Glutamatergic neuron (in vitro differentiated cells): Measurements from ENCODE around the gene TNFRSF13B. TPM values are rescaled to one million over a fixed set of nuclear protein-coding genes. Genes with fewer than 3 reads are reported as not detected.
"Not testable (repeated sequence)": the region's sequence is repeated elsewhere in the genome, so short reads cannot be mapped to it uniquely, and the experiment has no call there.

Source experiments
- DNase-seq: peaks from one replicate; pipeline ENCODE4 v3.0.0; 2022
- H3K27ac Mint-ChIP-seq: one replicate; pipeline ENCODE4 v1.8.0; 2020; ENCODE audit warnings: mild to moderate bottlenecking, mixed read lengths, inconsistent platforms; ENCODE audit not compliant: unreplicated experiment
- H3K27me3 Mint-ChIP-seq: one replicate; pipeline ENCODE4 v1.8.0; 2020; ENCODE audit warnings: mild to moderate bottlenecking, moderate library complexity, mixed read lengths, inconsistent platforms; ENCODE audit not compliant: unreplicated experiment
- H3K36me3 Mint-ChIP-seq: one replicate; pipeline ENCODE4 v1.8.0; 2020; ENCODE audit warnings: mild to moderate bottlenecking, mixed read lengths, inconsistent platforms; ENCODE audit not compliant: unreplicated experiment
- H3K4me1 Mint-ChIP-seq: one replicate; pipeline ENCODE4 v1.8.0; 2020; ENCODE audit warnings: mild to moderate bottlenecking, low read depth, mixed read lengths, inconsistent platforms; ENCODE audit not compliant: unreplicated experiment
- H3K4me3 Mint-ChIP-seq: one replicate; pipeline ENCODE4 v1.8.0; 2020; ENCODE audit warnings: mild to moderate bottlenecking, mixed read lengths, inconsistent platforms; ENCODE audit not compliant: unreplicated experiment
- H3K9me3 Mint-ChIP-seq: one replicate; pipeline ENCODE4 v1.8.0; 2020; ENCODE audit warnings: mild to moderate bottlenecking, moderate library complexity, mixed read lengths, inconsistent platforms; ENCODE audit not compliant: unreplicated experiment
- total RNA-seq: library from RNA; stranded (reverse); fragmentation: NEBNext Ultra II Directional; extraction: Animal tissue kit (Norgen Biotek cat#: 25700); gene quantifications from one replicate; pipeline ENCODE4 v1.2.1, GENCODE V29; 2021; ENCODE audit not compliant: unreplicated experiment
- TF ChIP-seq, protein P1 (sequence below): fragments of 200-600 bp; sonication (generic); IDR thresholded peaks from one replicate; pipeline ENCODE4 v1.5.0; 2021; ENCODE audit not compliant: partially characterized antibody, unreplicated experiment

Gene TNFRSF13B
- total RNA-seq, 1 donor from 2014 or later, result not detected

DNA sequence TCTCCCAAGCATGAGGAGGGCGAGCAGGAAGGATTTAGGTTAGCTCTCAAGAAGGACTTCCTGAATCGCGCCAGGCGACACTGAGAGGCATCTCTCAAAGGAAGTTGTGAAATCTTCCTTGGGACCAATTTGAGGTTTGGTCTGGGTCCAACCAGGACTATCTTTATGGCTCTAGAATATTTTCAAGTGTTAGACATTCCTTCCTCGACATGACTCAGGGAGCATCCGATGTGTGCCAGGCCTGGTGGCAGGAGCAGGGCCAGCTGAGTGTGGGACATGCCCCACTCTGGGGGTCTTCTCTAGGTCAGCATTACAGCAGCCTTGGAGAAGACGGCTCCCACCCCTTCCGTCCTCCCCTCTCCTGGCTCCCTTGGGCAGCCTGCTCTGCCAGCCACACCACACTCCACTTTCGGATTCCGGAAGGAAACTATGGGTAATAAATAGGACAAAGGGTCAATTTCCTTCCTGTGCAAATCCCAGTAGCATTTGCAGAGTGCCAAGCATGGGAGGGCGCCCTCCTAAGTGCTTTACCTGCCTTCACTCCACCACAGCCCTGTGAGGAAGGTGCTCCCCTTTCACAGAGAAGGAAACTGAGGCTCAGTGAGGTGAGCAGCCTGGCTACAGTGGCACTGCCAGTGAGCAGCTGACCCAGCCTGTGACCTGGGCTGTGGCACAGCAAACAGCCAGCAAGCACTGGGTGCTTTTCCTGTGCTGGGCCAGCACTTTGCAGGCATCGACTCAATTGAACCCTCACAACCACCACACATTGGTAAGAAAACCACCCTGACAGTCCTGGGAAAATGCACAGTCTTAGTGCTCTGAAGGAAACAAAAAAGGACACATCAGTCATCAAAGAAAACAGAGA lies 39.4 kb upstream of the TNFRSF13B start:
- not testable (repeated sequence) for DNase-seq, H3K9me3 Mint-ChIP-seq, H3K4me1 Mint-ChIP-seq, H3K27ac Mint-ChIP-seq, H3K36me3 Mint-ChIP-seq, H3K4me3 Mint-ChIP-seq, H3K27me3 Mint-ChIP-seq

DNA sequence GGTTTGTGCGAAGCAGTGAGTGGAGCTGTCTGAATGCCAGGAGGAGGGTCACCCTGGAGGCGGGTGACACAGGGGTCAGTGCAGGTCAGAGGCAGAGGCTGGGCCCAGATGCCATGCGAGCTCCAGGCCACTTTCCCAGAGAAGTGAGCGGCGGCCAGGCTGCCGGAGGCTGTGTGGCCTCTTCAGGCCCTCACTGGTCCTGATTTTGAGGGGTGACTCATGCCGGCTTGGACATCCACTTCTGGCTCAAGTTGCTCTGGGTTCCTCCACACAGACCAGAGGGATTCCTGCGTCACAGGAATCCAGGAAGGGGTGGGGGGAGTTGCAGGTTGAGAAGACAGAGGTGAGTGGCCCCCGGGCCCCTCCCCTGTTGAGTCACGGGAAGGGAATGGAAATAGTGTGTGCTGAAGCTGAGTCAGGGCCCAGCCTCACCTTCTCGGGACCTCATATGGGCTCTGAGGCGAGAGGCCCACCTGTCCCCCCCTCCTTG lies 38.7 kb upstream of the TNFRSF13B start:
- H3K9me3 Mint-ChIP-seq, H3K4me3 Mint-ChIP-seq, DNase-seq, H3K36me3 Mint-ChIP-seq, H3K27ac Mint-ChIP-seq, H3K4me1 Mint-ChIP-seq, H3K27me3 Mint-ChIP-seq: not testable (repeated sequence)

DNA sequence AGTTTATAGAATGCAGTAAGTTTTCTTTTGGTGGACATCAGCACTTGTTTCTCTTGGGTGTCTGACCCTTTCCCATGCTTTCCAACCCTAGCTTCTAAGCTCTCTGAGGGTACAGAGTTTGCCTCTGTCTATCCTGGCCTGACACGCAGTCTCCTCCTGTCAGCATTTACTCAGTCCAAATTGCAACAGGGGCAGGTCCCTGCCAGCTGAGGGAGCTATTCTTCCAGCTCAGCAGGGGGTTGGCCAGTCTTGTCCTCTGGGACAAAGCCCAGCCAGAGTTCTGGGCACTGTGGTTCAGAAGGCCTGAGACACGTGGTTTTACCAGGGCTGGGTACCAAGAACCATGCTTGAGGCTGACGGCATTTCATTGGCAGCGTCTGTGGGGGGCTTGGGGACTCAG lies 38.1 kb upstream of the TNFRSF13B start:
- not testable (repeated sequence) for H3K27ac Mint-ChIP-seq, DNase-seq, H3K36me3 Mint-ChIP-seq, H3K4me3 Mint-ChIP-seq, H3K4me1 Mint-ChIP-seq, H3K9me3 Mint-ChIP-seq, H3K27me3 Mint-ChIP-seq

DNA sequence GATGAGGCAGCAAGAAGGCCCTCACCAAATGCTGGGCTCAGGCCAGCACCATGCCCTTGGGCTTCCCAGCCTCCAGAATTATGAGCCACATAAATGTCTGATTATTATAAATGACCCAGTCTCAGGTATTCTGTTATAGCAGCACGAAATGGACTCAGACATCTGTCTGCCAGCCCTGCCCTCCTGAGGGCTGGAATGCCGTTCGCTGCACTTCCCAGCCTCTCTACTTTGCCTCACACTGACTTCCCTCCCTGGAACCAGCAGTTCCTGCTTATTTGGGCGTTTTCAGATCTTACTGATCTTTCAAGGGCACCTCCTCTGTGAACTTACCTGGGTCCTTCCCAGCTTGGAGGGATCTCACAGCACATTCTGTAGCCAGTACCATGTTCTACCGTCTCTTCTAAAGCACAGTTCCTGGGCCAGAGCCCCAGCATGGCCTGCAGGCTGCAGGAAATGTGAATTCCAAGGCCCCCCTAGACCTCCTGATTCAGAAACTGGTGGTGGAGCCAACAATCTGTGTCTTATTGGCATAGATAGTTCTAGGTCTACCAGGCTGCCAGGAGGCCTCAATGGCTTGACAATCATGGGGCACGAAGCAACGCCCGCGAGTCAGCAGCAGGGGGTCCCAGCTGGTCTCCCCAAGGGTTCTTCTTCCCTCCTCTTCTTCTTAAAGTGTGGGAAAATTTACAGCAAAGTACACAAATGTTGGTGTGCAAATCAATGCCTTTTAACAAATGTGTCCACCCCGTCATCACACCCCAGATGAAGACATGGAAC lies 36.9 kb upstream of the TNFRSF13B start:
- not testable (repeated sequence) for H3K36me3 Mint-ChIP-seq, H3K27me3 Mint-ChIP-seq, DNase-seq, H3K4me1 Mint-ChIP-seq, H3K4me3 Mint-ChIP-seq, H3K9me3 Mint-ChIP-seq
- peak overlapping the region; percentile 39 for H3K27ac Mint-ChIP-seq

DNA sequence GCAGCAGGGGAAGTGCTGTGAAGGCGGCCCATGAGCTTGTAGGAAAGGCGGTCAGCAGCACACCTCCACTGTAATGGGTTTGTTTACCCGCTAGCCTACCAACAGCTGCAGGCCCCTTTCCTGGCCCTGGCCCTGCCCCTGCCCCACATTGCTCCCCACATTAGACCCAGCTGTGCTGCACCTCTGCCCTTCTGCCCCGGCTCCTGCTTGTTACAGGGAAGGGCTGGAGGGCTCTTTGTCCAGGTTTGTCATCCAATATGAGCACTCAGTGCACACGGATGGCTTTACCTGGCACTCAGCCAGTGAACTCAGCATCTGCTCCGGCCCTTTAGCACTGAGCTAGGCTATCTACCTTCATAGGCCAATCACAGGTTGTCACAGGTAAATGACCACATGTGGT lies 36.0 kb upstream of the TNFRSF13B start:
- not testable (repeated sequence) for H3K27me3 Mint-ChIP-seq, H3K9me3 Mint-ChIP-seq, H3K27ac Mint-ChIP-seq, H3K4me3 Mint-ChIP-seq, H3K36me3 Mint-ChIP-seq, H3K4me1 Mint-ChIP-seq, DNase-seq

DNA sequence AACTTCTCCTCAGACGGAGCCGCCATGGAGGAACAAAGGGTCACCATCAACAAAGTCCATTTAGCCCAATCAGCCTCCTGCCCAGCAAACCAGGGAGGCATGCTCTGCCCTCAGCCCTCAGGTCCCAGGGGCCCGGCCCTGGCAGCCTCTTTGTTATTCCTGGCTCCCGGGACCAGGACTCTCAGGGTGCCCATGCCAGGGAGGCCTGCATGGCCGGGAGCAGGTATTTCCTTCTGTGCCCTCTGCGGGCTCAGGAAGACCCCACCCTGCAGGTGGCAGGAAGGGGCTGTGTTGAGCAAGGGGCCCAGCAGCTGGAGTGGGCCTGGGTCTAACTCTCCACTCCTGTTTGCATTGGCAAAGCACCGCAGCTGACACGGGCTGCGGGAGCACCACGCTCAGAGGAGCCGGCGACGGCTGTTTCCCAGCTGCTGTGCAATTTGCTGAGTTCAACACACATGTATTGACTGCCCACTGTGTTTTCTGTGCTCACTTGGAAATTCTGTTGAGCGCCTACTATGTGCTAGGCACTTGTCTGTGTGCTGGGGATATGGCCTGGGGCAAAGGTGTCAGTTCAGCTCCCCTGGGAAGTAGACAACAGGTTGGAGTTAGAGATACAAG lies 33.2 kb upstream of the TNFRSF13B start:
- H3K4me1 Mint-ChIP-seq, H3K27ac Mint-ChIP-seq, H3K27me3 Mint-ChIP-seq, DNase-seq, H3K4me3 Mint-ChIP-seq, H3K36me3 Mint-ChIP-seq: not testable (repeated sequence)
- H3K9me3 Mint-ChIP-seq, result peaks cover 11% of the 10 kb centered on the region

DNA sequence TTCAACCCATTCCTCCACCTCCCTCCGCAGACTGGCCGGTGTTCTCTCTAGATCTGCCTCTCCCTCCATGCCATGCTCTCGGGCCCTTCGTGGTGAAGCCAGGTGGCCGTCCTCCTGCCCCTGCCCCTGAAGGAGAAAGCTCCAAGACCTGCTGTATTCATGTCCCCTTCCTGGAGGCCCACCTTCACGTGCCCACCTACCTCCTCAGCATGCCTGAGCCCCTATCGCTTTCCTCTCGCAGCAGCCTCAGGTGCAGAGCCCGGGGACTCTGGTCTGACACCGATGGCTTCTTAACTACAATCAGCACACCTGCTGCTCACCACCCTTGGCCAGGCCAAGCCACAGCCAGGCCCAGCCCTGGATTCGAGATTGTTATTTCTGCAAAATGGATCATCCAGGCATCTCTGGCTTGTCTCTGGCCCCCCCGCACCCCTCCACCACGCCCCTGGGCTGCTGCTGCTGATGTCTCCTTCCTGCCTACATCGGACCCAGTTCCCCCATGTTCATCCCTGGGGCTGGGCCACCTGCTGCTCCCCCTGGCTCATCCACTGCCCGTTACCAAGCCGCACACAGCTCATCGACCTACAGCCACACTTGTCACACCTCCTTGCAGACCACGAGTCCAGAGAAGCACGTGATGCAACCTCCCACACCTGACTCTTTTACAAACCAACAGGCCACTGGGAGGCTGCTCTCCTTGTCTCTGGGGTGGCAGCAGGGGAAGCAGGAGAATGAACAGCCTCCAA lies 32.5 kb upstream of the TNFRSF13B start:
- no peak for DNase-seq
- H3K9me3 Mint-ChIP-seq, result peaks cover 11% of the 10 kb centered on the region
- TF ChIP-seq, protein P1, sequence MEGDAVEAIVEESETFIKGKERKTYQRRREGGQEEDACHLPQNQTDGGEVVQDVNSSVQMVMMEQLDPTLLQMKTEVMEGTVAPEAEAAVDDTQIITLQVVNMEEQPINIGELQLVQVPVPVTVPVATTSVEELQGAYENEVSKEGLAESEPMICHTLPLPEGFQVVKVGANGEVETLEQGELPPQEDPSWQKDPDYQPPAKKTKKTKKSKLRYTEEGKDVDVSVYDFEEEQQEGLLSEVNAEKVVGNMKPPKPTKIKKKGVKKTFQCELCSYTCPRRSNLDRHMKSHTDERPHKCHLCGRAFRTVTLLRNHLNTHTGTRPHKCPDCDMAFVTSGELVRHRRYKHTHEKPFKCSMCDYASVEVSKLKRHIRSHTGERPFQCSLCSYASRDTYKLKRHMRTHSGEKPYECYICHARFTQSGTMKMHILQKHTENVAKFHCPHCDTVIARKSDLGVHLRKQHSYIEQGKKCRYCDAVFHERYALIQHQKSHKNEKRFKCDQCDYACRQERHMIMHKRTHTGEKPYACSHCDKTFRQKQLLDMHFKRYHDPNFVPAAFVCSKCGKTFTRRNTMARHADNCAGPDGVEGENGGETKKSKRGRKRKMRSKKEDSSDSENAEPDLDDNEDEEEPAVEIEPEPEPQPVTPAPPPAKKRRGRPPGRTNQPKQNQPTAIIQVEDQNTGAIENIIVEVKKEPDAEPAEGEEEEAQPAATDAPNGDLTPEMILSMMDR, result no peak
- H3K36me3 Mint-ChIP-seq, result peaks cover 5% of the 10 kb centered on the region
- H3K4me1 Mint-ChIP-seq, result peaks cover 6% of the 10 kb centered on the region
- H3K27ac Mint-ChIP-seq, result no peak overlapping the region
- no peak overlapping the region for H3K4me3 Mint-ChIP-seq
- peaks cover 10% of the 10 kb centered on the region for H3K27me3 Mint-ChIP-seq

DNA sequence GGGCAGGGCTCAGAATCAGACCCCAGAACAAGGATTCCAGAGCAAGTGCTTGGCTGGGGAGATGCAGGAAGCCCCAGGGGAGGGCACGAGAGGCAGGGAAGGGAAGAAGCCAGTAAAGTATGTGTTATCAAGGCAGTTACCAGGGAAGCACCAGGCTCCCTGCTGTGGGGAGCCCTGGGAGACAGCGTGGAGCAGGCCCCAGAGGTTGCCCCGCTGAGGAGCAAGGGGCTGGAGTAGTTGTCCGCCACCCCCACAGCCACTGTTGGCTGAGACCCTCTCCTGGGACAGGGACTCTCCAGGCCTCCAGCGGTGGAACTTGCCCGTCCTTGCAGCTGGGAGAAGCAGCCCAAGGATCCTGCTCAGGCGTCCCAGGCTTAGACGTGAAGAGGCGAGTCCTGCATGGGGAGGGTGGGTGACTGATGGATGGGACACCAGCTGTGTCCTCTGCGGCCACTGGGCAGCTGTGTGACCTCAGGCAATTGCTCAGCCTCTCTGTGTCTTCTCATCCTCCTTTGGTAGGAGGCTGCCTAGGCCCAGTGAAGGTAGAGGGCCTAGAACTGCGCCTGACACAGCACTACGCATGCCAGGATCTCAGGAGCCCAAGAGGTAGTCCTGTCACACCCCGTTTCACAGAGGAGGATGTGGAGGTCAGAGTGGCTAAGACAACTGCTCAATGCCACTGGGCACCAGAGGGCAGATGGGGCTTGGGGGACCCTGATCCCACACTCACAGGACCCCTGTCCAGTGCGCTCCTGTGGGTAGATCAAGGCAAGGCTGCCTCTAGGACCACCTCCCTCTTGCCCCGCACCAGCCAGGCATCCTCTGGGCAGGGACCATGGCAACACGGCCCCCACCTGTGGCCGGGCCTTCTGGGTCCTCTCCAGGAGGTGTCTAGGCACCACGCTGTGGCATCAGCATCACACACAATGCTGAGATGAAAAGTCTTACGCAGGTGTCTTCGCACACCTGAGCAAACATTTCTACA lies 31.1 kb upstream of the TNFRSF13B start:
- not testable (repeated sequence) for H3K4me1 Mint-ChIP-seq, H3K36me3 Mint-ChIP-seq, H3K4me3 Mint-ChIP-seq, DNase-seq, H3K27ac Mint-ChIP-seq
- Mint-ChIP-seq H3K27me3 (peaks cover 17% of the 10 kb centered on the region), H3K9me3 (peaks cover 13% of the 10 kb centered on the region)
